Glutamatergic neuron (in vitro differentiated cells): ENCODE data around the gene CARF. TPM values are rescaled to one million over a fixed set of nuclear protein-coding genes. Genes with fewer than 3 reads are reported as not detected.

Experiments
- DNase-seq: peaks from one replicate; pipeline ENCODE4 v3.0.0; 2022
- H3K27ac Mint-ChIP-seq: one replicate; pipeline ENCODE4 v1.8.0; 2020; ENCODE audit warnings: mild to moderate bottlenecking, mixed read lengths, inconsistent platforms; ENCODE audit not compliant: unreplicated experiment
- H3K27me3 Mint-ChIP-seq: one replicate; pipeline ENCODE4 v1.8.0; 2020; ENCODE audit warnings: mild to moderate bottlenecking, moderate library complexity, mixed read lengths, inconsistent platforms; ENCODE audit not compliant: unreplicated experiment
- H3K36me3 Mint-ChIP-seq: one replicate; pipeline ENCODE4 v1.8.0; 2020; ENCODE audit warnings: mild to moderate bottlenecking, mixed read lengths, inconsistent platforms; ENCODE audit not compliant: unreplicated experiment
- H3K4me1 Mint-ChIP-seq: one replicate; pipeline ENCODE4 v1.8.0; 2020; ENCODE audit warnings: mild to moderate bottlenecking, low read depth, mixed read lengths, inconsistent platforms; ENCODE audit not compliant: unreplicated experiment
- H3K4me3 Mint-ChIP-seq: one replicate; pipeline ENCODE4 v1.8.0; 2020; ENCODE audit warnings: mild to moderate bottlenecking, mixed read lengths, inconsistent platforms; ENCODE audit not compliant: unreplicated experiment
- H3K9me3 Mint-ChIP-seq: one replicate; pipeline ENCODE4 v1.8.0; 2020; ENCODE audit warnings: mild to moderate bottlenecking, moderate library complexity, mixed read lengths, inconsistent platforms; ENCODE audit not compliant: unreplicated experiment
- CTCF ChIP-seq: fragments of 200-600 bp; sonication (generic); IDR thresholded peaks from one replicate; pipeline ENCODE4 v1.5.0; 2021; ENCODE audit not compliant: partially characterized antibody, unreplicated experiment
- total RNA-seq: library from RNA; stranded (reverse); fragmentation: NEBNext Ultra II Directional; extraction: Animal tissue kit (Norgen Biotek cat#: 25700); gene quantifications from one replicate; pipeline ENCODE4 v1.2.1, GENCODE V29; 2021; ENCODE audit not compliant: unreplicated experiment

CARF gene
- total RNA-seq, 1 donor from 2014 or later: 9.1 TPM

- peaks cover 11% of the 10 kb centered on the region for H3K4me1 Mint-ChIP-seq
- H3K27me3 Mint-ChIP-seq: peaks cover under 1% of the 10 kb centered on the region
- H3K4me3 Mint-ChIP-seq: no peak overlapping the region
- no peak overlapping the region for H3K27ac Mint-ChIP-seq
- no peak for DNase-seq
- no peaks in the 10 kb centered on the region for H3K9me3 Mint-ChIP-seq
- no peaks in the 10 kb centered on the region for H3K36me3 Mint-ChIP-seq
- no peak for TF ChIP-seq CTCF
Measured at GRCh38 chr2:203021991-203022390, 109.9 kb downstream of the CARF start.

- no peak for DNase-seq
- Mint-ChIP-seq H3K4me3 (no peak overlapping the region), H3K27ac (no peak overlapping the region), H3K9me3 (no peaks in the 10 kb centered on the region), H3K36me3 (no peaks in the 10 kb centered on the region), H3K4me1 (peaks cover 10% of the 10 kb centered on the region), H3K27me3 (no peaks in the 10 kb centered on the region)
- TF ChIP-seq CTCF: no peak
Measured at GRCh38 chr2:203022751-203023150, 110.7 kb downstream of the CARF start.

- Mint-ChIP-seq H3K4me1 (no peaks in the 10 kb centered on the region), H3K27me3 (no peaks in the 10 kb centered on the region), H3K9me3 (no peaks in the 10 kb centered on the region), H3K4me3 (no peak overlapping the region), H3K27ac (no peak overlapping the region), H3K36me3 (no peaks in the 10 kb centered on the region)
- no peak for DNase-seq
- no peak for TF ChIP-seq CTCF
Measured at GRCh38 chr2:203025592-203025991, 113.5 kb downstream of the CARF start.

GRCh38 chr2:203030545-203030944 lies 118.5 kb downstream of the CARF start:
- H3K27ac Mint-ChIP-seq: no peak overlapping the region
- H3K4me1 Mint-ChIP-seq: no peaks in the 10 kb centered on the region
- H3K36me3 Mint-ChIP-seq: no peaks in the 10 kb centered on the region
- no peaks in the 10 kb centered on the region for H3K9me3 Mint-ChIP-seq
- no peaks in the 10 kb centered on the region for H3K27me3 Mint-ChIP-seq
- H3K4me3 Mint-ChIP-seq: no peak overlapping the region
- DNase-seq: no peak
- TF ChIP-seq CTCF: no peak

- TF ChIP-seq CTCF: no peak
- no peaks in the 10 kb centered on the region for H3K4me1 Mint-ChIP-seq
- no peak overlapping the region for H3K27ac Mint-ChIP-seq
- no peaks in the 10 kb centered on the region for H3K36me3 Mint-ChIP-seq
- DNase-seq: no peak
- no peaks in the 10 kb centered on the region for H3K9me3 Mint-ChIP-seq
- H3K27me3 Mint-ChIP-seq: no peaks in the 10 kb centered on the region
- no peak overlapping the region for H3K4me3 Mint-ChIP-seq
Measured at GRCh38 chr2:203030991-203031390, 118.9 kb downstream of the CARF start.
